Rectal smooth muscle tissue (tissue), 1 donor: Measurements from ENCODE around the gene GANAB.

Source experiments
- H3K27ac ChIP-seq: one replicate; pipeline ENCODE4 v1.7.0; 2013; ENCODE audit warnings: low read depth, low read length, inconsistent platforms
- H3K27me3 ChIP-seq: one replicate; pipeline ENCODE4 v1.7.0; 2013; ENCODE audit warnings: low read length; ENCODE audit not compliant: control insufficient read depth, insufficient read depth
- H3K36me3 ChIP-seq: one replicate; pipeline ENCODE4 v1.7.0; 2013; ENCODE audit warnings: low read length; ENCODE audit not compliant: control insufficient read depth, insufficient read depth
- H3K4me1 ChIP-seq: one replicate; pipeline ENCODE4 v1.7.0; 2013; ENCODE audit warnings: low read length; ENCODE audit not compliant: control insufficient read depth, insufficient read depth
- H3K4me3 ChIP-seq: one replicate; pipeline ENCODE4 v1.7.0; 2013; ENCODE audit warnings: low read length
- H3K9ac ChIP-seq: one replicate; pipeline ENCODE4 v1.7.0; 2013; ENCODE audit warnings: low read length

The GANAB gene

GRCh38 chr11:62611705-62612365 lies 34.6 kb downstream of the GANAB start:
- Histone ChIP-seq H3K9ac (peak overlapping the region; percentile 88), H3K36me3 (peaks cover 10% of the 10 kb centered on the region), H3K27ac (peak overlapping the region; percentile 82), H3K27me3 (no peaks in the 10 kb centered on the region), H3K4me3 (peak overlapping the region; percentile 74), H3K4me1 (peaks cover 10% of the 10 kb centered on the region)

DNA sequence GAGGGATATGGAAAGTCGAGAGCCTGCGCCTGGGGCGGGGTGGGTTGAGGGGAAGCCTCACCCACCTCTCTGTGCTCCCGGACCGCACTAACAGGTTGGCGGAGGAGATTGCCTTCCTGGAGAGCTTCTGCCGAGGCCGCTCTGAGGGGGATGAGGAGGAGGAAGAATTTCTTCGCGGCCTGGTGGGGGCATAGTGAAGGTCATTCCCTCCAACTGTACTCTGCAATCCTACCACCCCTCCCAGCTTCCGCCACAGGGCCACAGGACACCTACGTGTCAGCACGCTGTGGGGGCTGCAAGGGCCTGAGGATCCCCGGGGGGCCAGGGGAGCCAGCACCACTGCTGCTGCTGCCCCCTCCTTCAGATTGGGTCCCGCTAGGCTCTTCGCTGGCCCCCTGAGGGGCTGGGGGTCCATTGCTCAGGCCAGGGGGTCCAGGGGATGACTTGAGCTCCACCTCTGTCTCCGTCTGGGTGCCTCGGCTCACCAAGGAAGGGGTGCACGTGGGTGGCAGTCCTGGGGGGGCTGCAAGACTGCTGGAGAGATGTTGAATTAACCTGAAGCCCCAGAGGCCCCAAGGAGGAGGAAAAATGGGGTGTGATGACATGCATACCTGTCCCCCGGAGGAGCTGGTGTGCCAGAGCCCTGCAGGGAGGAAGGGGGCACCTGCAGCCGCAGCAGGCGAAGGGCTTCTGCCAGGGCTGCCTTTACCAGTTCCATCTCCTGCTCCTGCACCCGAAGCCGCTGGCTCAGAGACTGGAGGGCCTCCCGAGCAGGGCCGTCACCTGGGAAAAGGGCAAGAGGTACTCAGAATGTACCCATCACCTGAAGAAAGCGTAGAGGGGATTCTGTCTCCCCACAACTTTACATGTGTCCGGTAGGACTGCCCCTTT lies 35.4 kb downstream of the GANAB start:
- Histone ChIP-seq H3K4me1 (peaks cover 10% of the 10 kb centered on the region), H3K4me3 (peak overlapping the region; percentile 74), H3K27ac (peak overlapping the region; percentile 82), H3K27me3 (no peaks in the 10 kb centered on the region), H3K9ac (peak overlapping the region; percentile 88), H3K36me3 (peaks cover 4% of the 10 kb centered on the region)

- Histone ChIP-seq H3K27me3 (no peaks in the 10 kb centered on the region), H3K4me1 (peaks cover 10% of the 10 kb centered on the region), H3K9ac (no peak overlapping the region), H3K27ac (no peak overlapping the region), H3K36me3 (peaks cover 6% of the 10 kb centered on the region), H3K4me3 (no peak overlapping the region)
Measured at GRCh38 chr11:62610403-62610802, 36.0 kb downstream of the GANAB start.

GRCh38 chr11:62608776-62609175 lies 37.6 kb downstream of the GANAB start:
- Histone ChIP-seq H3K9ac (no peak overlapping the region), H3K27me3 (no peaks in the 10 kb centered on the region), H3K4me1 (peaks cover 10% of the 10 kb centered on the region), H3K36me3 (peaks cover 8% of the 10 kb centered on the region), H3K4me3 (no peak overlapping the region), H3K27ac (no peak overlapping the region)

GRCh38 chr11:62607714-62608113 lies 38.7 kb downstream of the GANAB start:
- no peak overlapping the region for H3K9ac ChIP-seq
- H3K27ac ChIP-seq: no peak overlapping the region
- H3K27me3 ChIP-seq: no peaks in the 10 kb centered on the region
- H3K36me3 ChIP-seq: peaks cover 8% of the 10 kb centered on the region
- no peak overlapping the region for H3K4me3 ChIP-seq
- H3K4me1 ChIP-seq: peaks cover 14% of the 10 kb centered on the region

- peaks cover 8% of the 10 kb centered on the region for H3K4me1 ChIP-seq
- H3K27me3 ChIP-seq: no peaks in the 10 kb centered on the region
- peaks cover 8% of the 10 kb centered on the region for H3K36me3 ChIP-seq
- no peak overlapping the region for H3K4me3 ChIP-seq
- H3K27ac ChIP-seq: no peak overlapping the region
- no peak overlapping the region for H3K9ac ChIP-seq
Measured at GRCh38 chr11:62605902-62606301, 40.5 kb downstream of the GANAB start.

DNA sequence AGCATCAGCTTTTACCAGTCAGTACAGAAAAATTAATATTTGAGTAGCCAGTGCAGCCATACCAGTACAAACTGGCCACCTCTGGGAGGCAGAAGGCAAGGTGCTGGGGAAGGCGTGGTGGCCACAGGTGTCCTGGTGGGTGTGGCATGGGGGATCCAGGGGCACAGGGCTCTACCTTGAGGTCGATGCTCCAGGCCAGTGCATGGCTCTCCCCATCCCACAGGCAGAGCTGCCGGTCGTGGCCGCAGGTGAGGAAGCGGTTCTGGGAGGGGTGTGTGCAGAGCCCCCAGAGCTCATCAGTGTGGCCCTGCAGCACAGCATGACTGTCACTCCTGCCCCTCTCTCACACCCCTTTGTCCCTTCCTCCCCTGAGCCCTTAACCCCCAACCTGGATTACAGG lies 40.9 kb downstream of the GANAB start:
- no peak overlapping the region for H3K4me3 ChIP-seq
- H3K27me3 ChIP-seq: no peaks in the 10 kb centered on the region
- no peak overlapping the region for H3K9ac ChIP-seq
- H3K36me3 ChIP-seq: peaks cover 7% of the 10 kb centered on the region
- peaks cover 7% of the 10 kb centered on the region for H3K4me1 ChIP-seq
- no peak overlapping the region for H3K27ac ChIP-seq

DNA sequence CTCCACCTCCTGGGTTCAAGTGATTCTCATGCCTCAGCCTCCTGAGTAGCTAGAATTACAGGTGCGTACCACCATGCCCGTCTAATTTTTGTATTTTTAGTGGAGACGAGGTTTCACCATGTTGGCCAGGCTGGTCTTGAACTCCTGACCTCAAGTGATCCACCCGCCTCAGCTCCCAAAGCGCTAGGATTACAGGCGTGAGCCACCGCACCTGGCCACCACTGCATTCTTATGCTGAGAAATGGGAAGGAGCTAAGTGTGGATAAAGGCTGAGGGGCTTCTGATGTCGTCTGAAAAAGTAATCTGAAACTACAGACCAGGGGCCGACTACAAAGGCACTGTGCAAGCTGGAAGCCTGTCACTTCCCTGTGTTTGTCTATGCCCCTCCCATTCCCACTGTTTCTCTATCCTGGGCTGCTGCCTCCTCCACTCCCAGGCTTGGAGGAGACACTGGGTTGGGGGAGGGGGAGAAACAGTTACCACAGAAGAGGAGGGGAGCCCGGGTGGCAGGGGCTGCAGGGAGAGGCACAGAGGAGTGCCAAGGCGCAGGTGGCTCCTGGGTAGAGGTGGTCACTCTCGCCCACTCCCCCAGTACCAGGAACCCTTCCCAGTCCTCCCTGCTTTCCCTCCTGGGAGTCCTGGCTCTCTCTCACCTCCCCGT lies 41.8 kb downstream of the GANAB start:
- H3K4me3 ChIP-seq: no peak overlapping the region
- no peak overlapping the region for H3K27ac ChIP-seq
- H3K27me3 ChIP-seq: no peaks in the 10 kb centered on the region
- H3K36me3 ChIP-seq: peaks cover 3% of the 10 kb centered on the region
- no peak overlapping the region for H3K9ac ChIP-seq
- H3K4me1 ChIP-seq: peaks cover 13% of the 10 kb centered on the region

DNA sequence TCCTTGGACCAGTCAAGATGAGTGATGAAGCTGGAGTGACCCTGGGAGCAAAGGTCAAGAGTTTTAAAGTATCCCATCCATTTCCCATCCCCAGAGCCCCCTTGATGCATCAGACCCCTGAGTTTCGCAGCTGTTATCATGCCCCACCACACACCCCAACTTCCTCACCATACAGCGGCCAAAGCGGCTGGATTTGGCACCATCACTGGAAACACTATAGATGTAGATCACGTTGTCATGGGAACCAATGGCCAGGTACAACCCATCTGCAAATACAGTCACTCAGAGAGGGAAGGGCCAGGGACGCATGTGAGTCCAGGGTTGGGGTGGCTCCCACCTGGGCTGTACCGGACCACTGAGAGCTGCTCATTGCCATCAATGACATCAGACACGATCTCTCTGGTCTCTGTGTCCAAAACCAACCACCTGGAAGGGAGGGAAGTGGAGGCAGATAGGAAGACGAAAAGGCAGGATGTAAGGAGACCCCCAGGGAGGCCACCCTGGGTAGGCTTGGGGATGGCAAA lies 42.6 kb downstream of the GANAB start:
- H3K9ac ChIP-seq: no peak overlapping the region
- H3K36me3 ChIP-seq: peaks cover 3% of the 10 kb centered on the region
- H3K4me3 ChIP-seq: no peak overlapping the region
- H3K4me1 ChIP-seq: peaks cover 21% of the 10 kb centered on the region
- no peak overlapping the region for H3K27ac ChIP-seq
- H3K27me3 ChIP-seq: no peaks in the 10 kb centered on the region

DNA sequence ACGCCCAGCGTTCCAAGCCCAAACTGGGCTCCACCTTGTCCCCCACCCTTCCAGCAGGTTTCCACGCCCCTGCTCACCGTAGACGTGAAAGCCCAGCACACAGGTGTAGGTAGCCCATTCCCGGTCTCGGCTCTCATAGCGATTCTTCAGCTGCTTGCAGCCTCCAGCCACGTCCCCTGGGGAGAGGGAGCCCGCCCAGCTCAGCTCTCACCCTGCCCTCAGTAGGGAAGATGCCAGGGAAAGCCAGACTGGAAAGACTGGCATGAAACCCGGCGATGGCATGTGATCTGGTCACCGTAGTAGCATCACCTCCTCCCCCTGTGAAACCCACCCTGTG lies 43.4 kb downstream of the GANAB start:
- Histone ChIP-seq H3K4me1 (peaks cover 23% of the 10 kb centered on the region), H3K4me3 (peak overlapping the region; percentile 82), H3K27ac (peak overlapping the region; percentile 83), H3K36me3 (peaks cover 8% of the 10 kb centered on the region), H3K9ac (no peak overlapping the region), H3K27me3 (no peaks in the 10 kb centered on the region)

DNA sequence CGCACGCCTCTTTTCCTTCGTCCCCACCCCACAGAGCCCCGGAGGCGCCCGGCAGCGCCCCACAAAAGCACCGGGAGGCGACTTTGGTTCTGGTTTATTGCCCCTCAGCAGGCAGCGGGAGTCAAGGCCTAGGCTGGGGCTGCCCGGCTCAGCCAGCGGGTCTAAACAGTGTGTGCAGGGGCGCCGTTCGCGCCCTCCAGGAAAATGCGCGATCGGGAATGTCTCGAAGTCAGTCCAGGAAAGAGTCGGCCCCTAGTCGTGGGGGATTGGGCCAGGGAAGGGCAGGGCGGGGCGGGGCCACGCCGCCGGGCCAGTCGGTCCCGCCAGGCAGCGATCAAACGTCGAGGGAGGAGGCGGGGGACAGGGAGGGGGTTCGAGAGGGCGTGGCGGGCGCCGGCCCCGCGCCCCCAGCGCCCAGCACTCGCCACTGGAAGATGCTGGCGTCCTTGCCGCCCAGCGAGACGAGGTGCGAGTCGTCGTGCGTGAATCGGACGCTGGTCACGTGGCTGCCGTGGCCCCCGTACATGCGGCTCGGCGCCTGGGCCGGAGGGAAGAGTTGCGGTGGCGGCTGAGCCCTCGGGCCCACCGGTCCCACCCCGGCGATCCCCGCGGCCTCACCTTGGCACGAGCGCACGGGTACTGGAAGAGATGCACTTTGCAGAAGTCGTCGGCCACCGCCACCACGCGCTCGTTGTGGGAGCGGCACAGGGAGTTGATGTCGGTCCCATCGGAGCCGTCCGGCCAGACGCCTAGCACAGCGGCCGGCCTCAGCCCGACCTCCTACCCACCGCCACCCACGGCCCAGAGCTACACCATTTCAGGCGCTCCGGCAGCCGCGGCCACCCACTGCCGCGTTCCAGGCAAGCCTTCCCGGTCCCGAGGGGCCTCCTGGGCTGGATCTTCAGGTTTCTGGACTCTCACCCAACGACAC lies 44.0 kb downstream of the GANAB start:
- peak overlapping the region; percentile 83 for H3K27ac ChIP-seq
- peaks cover 13% of the 10 kb centered on the region for H3K36me3 ChIP-seq
- peaks cover 23% of the 10 kb centered on the region for H3K4me1 ChIP-seq
- peak overlapping the region; percentile 82 for H3K4me3 ChIP-seq
- peak overlapping the region; percentile 14 for H3K9ac ChIP-seq
- no peaks in the 10 kb centered on the region for H3K27me3 ChIP-seq
